HepG2 (cell line): ENCODE data around the gene FUBP3.

Experiments used
- CTCF ChIP-seq: sonication (generic); formaldehyde crosslinking; IDR thresholded peaks from 2 replicates; pipeline ENCODE4 v1.5.0; 2020; ENCODE audit warnings: mild to moderate bottlenecking, missing genetic modification reagents, moderate library complexity
- ELF4 ChIP-seq: sonication (generic); formaldehyde crosslinking; IDR thresholded peaks from 2 replicates; pipeline ENCODE4 v1.5.0; 2020; ENCODE audit warnings: missing genetic modification reagents, mild to moderate bottlenecking, moderate library complexity, borderline replicate concordance
- ERF ChIP-seq: IDR thresholded peaks from 2 replicates; pipeline ENCODE4 v1.6.1; 2018; ENCODE audit warnings: missing biosample characterization, missing genetic modification reagents
- MAX ChIP-seq: IDR thresholded peaks from 2 replicates; pipeline ENCODE4 v1.6.1; 2012; ENCODE audit warnings: inconsistent platforms
- MNT ChIP-seq: fragments of 450-650 bp; IDR thresholded peaks from 2 replicates; pipeline ENCODE4 v1.6.1; 2016
- MZF1 ChIP-seq: sonication (generic); formaldehyde crosslinking; IDR thresholded peaks from 2 replicates; pipeline ENCODE4 v1.8.1; 2023; ENCODE audit warnings: mild to moderate bottlenecking, missing genetic modification reagents, borderline replicate concordance
- PITX1 ChIP-seq: sonication (generic); formaldehyde crosslinking; IDR thresholded peaks from 2 replicates; pipeline ENCODE4 v1.5.1; 2020; ENCODE audit warnings: mild to moderate bottlenecking, missing genetic modification reagents
- ZBTB10 ChIP-seq: sonication (generic); formaldehyde crosslinking; IDR thresholded peaks from 2 replicates; pipeline ENCODE4 v1.4.0; 2020; ENCODE audit warnings: missing genetic modification reagents, borderline replicate concordance
- ZNF280D ChIP-seq: sonication (generic); formaldehyde crosslinking; IDR thresholded peaks from 2 replicates; pipeline ENCODE4 v1.5.1; 2020; ENCODE audit warnings: mild to moderate bottlenecking, missing genetic modification reagents
- ZNF512B ChIP-seq: sonication (generic); formaldehyde crosslinking; IDR thresholded peaks from 2 replicates; pipeline ENCODE4 v1.5.1; 2020; ENCODE audit warnings: missing genetic modification reagents, mild to moderate bottlenecking, borderline replicate concordance
- ZNF780A ChIP-seq: sonication (generic); formaldehyde crosslinking; IDR thresholded peaks from 2 replicates; pipeline ENCODE4 v1.8.0; 2022; ENCODE audit warnings: mild to moderate bottlenecking, missing genetic modification reagents, moderate library complexity
- ZSCAN20 ChIP-seq: sonication (generic); formaldehyde crosslinking; IDR thresholded peaks from 2 replicates; pipeline ENCODE4 v1.4.0; 2020; ENCODE audit warnings: missing genetic modification reagents, mild to moderate bottlenecking, borderline replicate concordance

GRCh38 chr9:130565792-130566191 is 13.6 kb upstream of the FUBP3 start:
- no peak for TF ChIP-seq ZNF780A (CRISPR knock-in tag)
- TF ChIP-seq ZSCAN20 (CRISPR knock-in tag): no peak
- TF ChIP-seq ERF (CRISPR knock-in tag): no peak
- TF ChIP-seq MZF1: no peak
- no peak for TF ChIP-seq PITX1 (CRISPR knock-in tag)
- no peak for TF ChIP-seq ZBTB10
- no peak for TF ChIP-seq CTCF (CRISPR knock-in tag)
- no peak for TF ChIP-seq MAX
- TF ChIP-seq ZNF280D (CRISPR knock-in tag): no peak
- no peak for TF ChIP-seq ELF4 (CRISPR knock-in tag)
- no peak for TF ChIP-seq ZNF512B (CRISPR knock-in tag)
- no peak for TF ChIP-seq MNT
